NB4 (cell line): ENCODE results near the gene OAT.

ENCODE experiments used
- CTCF ChIP-seq: IDR thresholded peaks from one replicate; pipeline ENCODE4 v1.5.1; 2012; ENCODE audit warnings: low read depth, low read length
- MAX ChIP-seq: IDR thresholded peaks from 2 replicates; pipeline ENCODE4 v1.6.1; 2011; ENCODE audit warnings: low read depth, low read length
- MYC ChIP-seq: IDR thresholded peaks from 2 replicates; pipeline ENCODE4 v1.6.1; 2011; ENCODE audit warnings: low read depth, low read length
- POLR2A ChIP-seq: IDR thresholded peaks from 2 replicates; pipeline ENCODE4 v1.6.1; 2011; ENCODE audit warnings: mild to moderate bottlenecking; ENCODE audit not compliant: insufficient read length; ENCODE audit errors: extremely low read depth

GRCh38 chr10:124418726-124419501 lies at the start of gene OAT:
- TF ChIP-seq CTCF, result no peak
- TF ChIP-seq POLR2A, result no peak
- no peak for TF ChIP-seq MYC
- TF ChIP-seq MAX, result no peak
